Kidney (tissue), 14 donors: ENCODE measurements around the gene SFXN5. TPM values are rescaled to one million over a fixed set of nuclear protein-coding genes. Genes with fewer than 3 reads are reported as not detected.

Source experiments
- DNase-seq, 5 donors: peaks; one replicate each; pipeline ENCODE4 v3.0.0-alpha.2; 2013 to 2020
- FAIRE-seq: peaks from 2 replicates; lab custom pipeline; 2012; peaks lifted over from hg19 to GRCh38; lab: Jason Lieb, UNC
- H3K27ac ChIP-seq, 2 donors: one replicate each; pipeline ENCODE4 v1.7.0; 2013; ENCODE audit warnings: low read depth in 2 of 2, low read length in 2 of 2, inconsistent platforms in 1 of 2
- H3K27me3 ChIP-seq: one replicate; pipeline ENCODE4 v1.7.1; 2013; ENCODE audit warnings: low read length, inconsistent platforms; ENCODE audit not compliant: control insufficient read depth, insufficient read depth
- H3K36me3 ChIP-seq, 3 donors: one replicate each; pipeline versions ENCODE4 v1.7.0 to v1.7.1; 2013; ENCODE audit warnings: low read length in 3 of 3, control low read depth in 1 of 3, inconsistent platforms in 1 of 3; ENCODE audit not compliant: insufficient read depth in 3 of 3, control insufficient read depth in 2 of 3
- H3K4me1 ChIP-seq, 3 donors: one replicate each; pipeline versions ENCODE4 v1.7.0 to v1.7.1; 2013; ENCODE audit warnings: low read length in 3 of 3, inconsistent platforms in 1 of 3, low read depth in 1 of 3; ENCODE audit not compliant: control insufficient read depth in 2 of 3, insufficient read depth in 2 of 3
- H3K4me3 ChIP-seq, 3 donors: one replicate each; pipeline versions ENCODE4 v1.7.0 to v1.8.1; 2013; ENCODE audit warnings: low read length in 3 of 3, control low read depth in 1 of 3, inconsistent platforms in 1 of 3
- H3K9ac ChIP-seq, 3 donors: one replicate each; pipeline versions ENCODE4 v1.7.0 to v1.7.1; 2013; ENCODE audit warnings: low read length in 3 of 3, control low read depth in 1 of 3, inconsistent platforms in 1 of 3
- H3K9me3 ChIP-seq, 3 donors: one replicate each; pipeline versions ENCODE4 v1.7.0 to v1.7.1; 2013; ENCODE audit warnings: low read length in 3 of 3, control low read depth in 1 of 3, inconsistent platforms in 1 of 3; ENCODE audit not compliant: control insufficient read depth in 2 of 3, insufficient read depth in 1 of 3
- intact Hi-C: fragments of 100-400 bp; cut with DNase I; formaldehyde crosslinking; loops from one replicate; pipeline ENCODE4 v1.11.1; 2022
- polyA plus RNA-seq: library from polyadenylated mRNA; stranded (reverse); fragments of 350-450 nt; fragmentation: Illumina TruSeq; extraction: RNeasy Lipid Tissue Mini Kit (QIAGEN cat#74804); gene quantifications from one replicate; pipeline ENCODE4 v1.2.3, GENCODE V29; 2014; ENCODE audit warnings: low read depth, low replicate concordance; ENCODE audit not compliant: insufficient read depth
- total RNA-seq: library from RNA; stranded (reverse); fragmentation: NEBNext Ultra II Directional; extraction: Animal tissue kit (Norgen Biotek cat#: 25700); gene quantifications from one replicate; pipeline ENCODE4 v1.2.1, GENCODE V29; 2021
- TF ChIP-seq, protein P1 (sequence below): IDR thresholded peaks from 3 replicates; pipeline ENCODE4 v1.5.1; 2012; ENCODE audit warnings: mild to moderate bottlenecking, moderate library complexity, borderline replicate concordance; ENCODE audit not compliant: insufficient read depth; ENCODE audit errors: extremely low read depth
- donor health status: control.
- donor health status: control.
- donor health status: control.
- donor health status: control.
- donor health status: control.
- donor health status: DM: yes; HTN: yes; CAD: no.
- donor health status: Normal renal cell carcinoma (clear cell type).

Gene SFXN5
- total and polyA plus RNA-seq, 2 donors from 2014 or later, result 21.4 to 35.9 TPM

DNA sequence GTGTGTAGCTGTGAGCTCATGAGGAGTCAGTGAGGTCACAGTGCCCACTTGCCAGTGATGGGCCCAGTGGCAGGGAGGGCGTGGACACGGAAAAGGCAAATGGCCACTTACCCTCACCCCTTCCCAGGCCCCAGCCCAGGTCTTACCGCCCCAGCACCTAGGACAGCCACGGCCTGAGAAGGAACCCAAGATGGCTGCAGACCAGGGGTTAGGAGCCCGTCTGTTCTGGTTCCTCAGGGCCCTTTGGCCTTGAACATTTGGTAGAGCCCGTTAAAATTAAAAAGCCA, 80.1 kb downstream of the SFXN5 start:
- DNase-seq (peak in 2 of 5 donors; percentile 4 to 28), FAIRE-seq (no peak)
- Histone ChIP-seq H3K9me3 (no peaks in the 10 kb centered on the region), H3K9ac (no peak overlapping the region), H3K4me3 (no peak overlapping the region), H3K27ac (peak overlapping the region; percentile 53 to 66), H3K4me1 (peaks cover 0 to 10% (median 0%) of the 10 kb centered on the region in 3 donors), H3K36me3 (no peaks in the 10 kb centered on the region), H3K27me3 (no peaks in the 10 kb centered on the region)
- TF ChIP-seq, protein P1, sequence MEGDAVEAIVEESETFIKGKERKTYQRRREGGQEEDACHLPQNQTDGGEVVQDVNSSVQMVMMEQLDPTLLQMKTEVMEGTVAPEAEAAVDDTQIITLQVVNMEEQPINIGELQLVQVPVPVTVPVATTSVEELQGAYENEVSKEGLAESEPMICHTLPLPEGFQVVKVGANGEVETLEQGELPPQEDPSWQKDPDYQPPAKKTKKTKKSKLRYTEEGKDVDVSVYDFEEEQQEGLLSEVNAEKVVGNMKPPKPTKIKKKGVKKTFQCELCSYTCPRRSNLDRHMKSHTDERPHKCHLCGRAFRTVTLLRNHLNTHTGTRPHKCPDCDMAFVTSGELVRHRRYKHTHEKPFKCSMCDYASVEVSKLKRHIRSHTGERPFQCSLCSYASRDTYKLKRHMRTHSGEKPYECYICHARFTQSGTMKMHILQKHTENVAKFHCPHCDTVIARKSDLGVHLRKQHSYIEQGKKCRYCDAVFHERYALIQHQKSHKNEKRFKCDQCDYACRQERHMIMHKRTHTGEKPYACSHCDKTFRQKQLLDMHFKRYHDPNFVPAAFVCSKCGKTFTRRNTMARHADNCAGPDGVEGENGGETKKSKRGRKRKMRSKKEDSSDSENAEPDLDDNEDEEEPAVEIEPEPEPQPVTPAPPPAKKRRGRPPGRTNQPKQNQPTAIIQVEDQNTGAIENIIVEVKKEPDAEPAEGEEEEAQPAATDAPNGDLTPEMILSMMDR, result no peak
- intact Hi-C loops, result loop anchor here (10.0 kb wide), 1 partner anchor 173 kb away; no protein-coding TSS in a partner anchor

DNA sequence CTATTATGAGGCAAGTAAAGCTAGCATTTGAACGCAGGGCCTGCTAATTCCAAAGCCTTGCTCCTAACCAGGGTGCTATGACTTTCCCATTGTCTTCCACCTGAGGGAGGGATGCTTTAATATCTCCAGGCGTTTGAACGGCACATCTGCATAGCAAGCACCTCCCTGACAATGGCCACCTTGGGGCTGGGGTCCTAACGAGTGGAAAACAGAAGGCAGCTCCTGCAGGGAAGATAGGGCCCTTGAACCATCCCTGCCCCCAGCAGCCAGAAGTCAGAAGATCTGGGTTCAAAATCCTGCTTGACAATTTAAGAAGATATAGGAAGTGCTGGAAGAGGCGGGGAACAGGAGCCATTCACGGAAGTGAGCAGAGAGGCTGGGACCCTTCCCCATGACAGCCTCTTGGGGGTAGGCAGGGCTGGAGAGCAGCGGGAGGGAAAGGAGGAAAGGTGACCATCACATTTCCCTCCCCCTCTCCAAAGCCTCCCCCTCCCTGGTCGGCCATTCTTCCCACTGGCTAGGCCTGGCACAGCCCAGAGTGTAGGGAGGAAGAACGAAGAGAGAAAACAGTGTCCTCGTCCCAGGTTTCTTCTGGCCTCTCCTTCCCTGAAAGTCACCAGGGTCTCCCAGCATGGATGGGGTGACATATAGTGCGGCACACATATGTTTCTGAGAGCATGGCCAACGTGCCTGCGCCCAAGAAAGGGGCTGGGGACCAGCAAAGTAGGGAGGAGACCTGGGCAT, 80.6 kb downstream of the SFXN5 start:
- Histone ChIP-seq H3K9me3 (no peaks in the 10 kb centered on the region), H3K9ac (no peak overlapping the region), H3K36me3 (peaks cover 0 to 2% (median 0%) of the 10 kb centered on the region in 3 donors), H3K4me1 (peaks cover 0 to 13% (median 0%) of the 10 kb centered on the region in 3 donors), H3K4me3 (no peak overlapping the region), H3K27me3 (no peaks in the 10 kb centered on the region), H3K27ac (peak overlapping the region; percentile 53 to 66)
- intact Hi-C loops, result loop anchor here (10.0 kb wide), 1 partner anchor 174 kb away; no protein-coding TSS in a partner anchor
- no peak for FAIRE-seq
- peak in 2 of 5 donors; percentile 6 to 19 for DNase-seq
- TF ChIP-seq, protein P1, result no peak

DNA sequence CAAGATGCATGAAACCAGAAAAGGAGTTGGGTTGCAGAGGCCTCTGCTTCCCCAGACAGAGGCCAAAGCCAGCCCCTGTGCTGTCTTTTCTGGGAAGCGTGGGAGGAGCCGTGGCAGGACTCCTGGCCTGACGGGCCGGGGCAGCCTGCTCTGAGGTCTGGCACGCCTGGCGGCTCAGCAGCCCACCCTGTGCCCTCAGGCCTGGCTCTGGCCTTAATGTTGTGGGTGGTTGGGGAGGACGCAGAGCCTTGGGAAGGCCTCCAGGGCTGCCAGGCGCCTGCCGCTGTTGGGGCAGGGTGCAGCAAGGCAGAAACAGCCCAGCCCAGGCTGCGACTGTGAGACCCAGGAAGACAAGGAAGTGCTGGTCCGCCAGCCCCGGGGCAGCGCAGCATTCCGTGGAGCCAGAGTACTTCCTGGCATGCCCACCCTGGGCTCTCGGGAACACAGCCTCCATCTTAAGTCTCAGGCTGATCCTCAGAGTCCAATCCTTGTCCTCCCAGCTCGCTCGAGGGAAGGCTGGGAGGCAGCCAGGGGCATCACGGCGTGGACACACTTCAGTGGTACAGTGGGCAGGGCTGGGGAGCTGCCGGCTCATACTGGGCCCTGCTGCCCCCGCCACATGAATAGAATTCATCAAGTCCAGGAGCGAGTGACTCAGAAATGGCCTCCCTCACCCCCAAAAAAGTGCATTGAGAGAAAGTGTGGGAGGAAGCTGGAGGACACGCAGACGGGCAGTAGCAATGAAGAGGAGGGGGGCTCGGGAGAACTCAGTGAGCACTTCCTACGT, 81.5 kb downstream of the SFXN5 start:
- TF ChIP-seq, protein P1, result no peak
- H3K9me3 ChIP-seq, result no peaks in the 10 kb centered on the region
- peak overlapping the region; percentile 66 to 72 for H3K27ac ChIP-seq
- H3K27me3 ChIP-seq, result no peaks in the 10 kb centered on the region
- FAIRE-seq (no peak), DNase-seq (peak in 4 of 5 donors; percentile 48 to 54 (median 50))
- peaks cover 0 to 16% (median under 1%) of the 10 kb centered on the region in 3 donors for H3K4me1 ChIP-seq
- H3K4me3 ChIP-seq, result no peak overlapping the region
- intact Hi-C loops, result loop anchor here (10.0 kb wide), 1 partner anchor 175 kb away; no protein-coding TSS in a partner anchor
- peaks cover 0 to 2% (median 0%) of the 10 kb centered on the region in 3 donors for H3K36me3 ChIP-seq
- H3K9ac ChIP-seq, result no peak overlapping the region
